GM19025 (cell line): ENCODE results near the gene SETBP1.

Experiments
- ATAC-seq: cut with Tn5 transposase; IDR thresholded peaks from one replicate; pipeline ENCODE4 v1.9.1; 2021; ENCODE audit warnings: mild to moderate bottlenecking, low read depth, moderate library complexity; ENCODE audit not compliant: unreplicated experiment

SETBP1 gene

DNA sequence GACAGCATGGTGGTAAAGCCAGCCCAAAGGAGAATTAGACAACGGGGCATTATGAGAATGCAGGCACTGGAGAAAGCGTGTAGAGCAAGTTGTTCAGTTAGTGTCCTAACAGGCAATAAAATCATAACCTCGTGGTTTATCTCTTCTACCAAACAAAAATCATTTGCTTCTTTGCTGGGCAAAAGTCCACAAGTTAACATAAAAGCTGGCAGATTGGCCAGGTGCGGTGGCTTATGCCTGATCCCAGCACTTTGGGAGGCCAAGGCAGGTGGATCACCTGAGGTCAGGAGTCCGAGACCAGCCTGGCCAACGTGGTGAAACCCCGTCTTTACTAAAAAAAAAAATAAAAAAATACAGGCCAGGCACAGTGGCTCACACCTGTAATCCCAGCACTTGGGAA lies 364.1 kb downstream of the SETBP1 start:
- ATAC-seq = no peak

DNA sequence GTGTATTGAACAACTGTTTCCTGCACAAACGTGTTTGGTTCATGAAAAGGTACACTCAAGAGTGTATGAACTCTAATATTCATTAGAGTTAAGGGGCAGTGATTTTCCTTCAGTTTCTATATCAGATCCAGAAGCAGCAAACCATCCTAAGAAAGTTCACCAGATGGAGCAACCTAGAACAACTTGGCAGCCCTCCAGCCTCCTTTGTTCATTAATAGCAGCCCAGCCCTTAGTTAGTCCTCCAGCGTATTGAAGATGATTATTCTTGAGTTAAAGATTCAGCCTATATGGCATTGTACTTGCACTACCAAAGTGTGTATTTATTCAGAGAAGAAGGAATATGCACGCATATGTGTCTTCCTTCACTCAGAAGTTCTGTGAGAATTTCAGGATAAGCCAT lies 365.5 kb downstream of the SETBP1 start:
- ATAC-seq = no peak

DNA sequence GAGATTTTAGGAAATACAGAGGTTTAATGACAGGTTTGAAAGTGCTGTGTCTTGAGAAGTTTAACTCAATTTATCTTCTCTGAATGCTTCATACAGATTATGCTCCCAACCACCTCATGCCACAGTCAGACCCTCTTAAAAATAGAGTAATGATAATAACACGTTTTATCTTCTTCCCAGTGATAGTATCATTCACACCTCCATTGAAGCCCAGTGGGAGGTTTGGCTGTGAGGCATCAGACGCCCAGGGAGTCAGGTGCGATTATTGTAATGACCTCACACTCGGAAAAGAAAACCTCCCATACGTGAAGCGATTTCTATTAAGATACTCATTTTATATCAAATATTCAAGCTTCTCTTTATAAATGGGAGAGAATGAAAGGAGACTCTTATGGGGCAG lies 366.3 kb downstream of the SETBP1 start:
- ATAC-seq = no peak

DNA sequence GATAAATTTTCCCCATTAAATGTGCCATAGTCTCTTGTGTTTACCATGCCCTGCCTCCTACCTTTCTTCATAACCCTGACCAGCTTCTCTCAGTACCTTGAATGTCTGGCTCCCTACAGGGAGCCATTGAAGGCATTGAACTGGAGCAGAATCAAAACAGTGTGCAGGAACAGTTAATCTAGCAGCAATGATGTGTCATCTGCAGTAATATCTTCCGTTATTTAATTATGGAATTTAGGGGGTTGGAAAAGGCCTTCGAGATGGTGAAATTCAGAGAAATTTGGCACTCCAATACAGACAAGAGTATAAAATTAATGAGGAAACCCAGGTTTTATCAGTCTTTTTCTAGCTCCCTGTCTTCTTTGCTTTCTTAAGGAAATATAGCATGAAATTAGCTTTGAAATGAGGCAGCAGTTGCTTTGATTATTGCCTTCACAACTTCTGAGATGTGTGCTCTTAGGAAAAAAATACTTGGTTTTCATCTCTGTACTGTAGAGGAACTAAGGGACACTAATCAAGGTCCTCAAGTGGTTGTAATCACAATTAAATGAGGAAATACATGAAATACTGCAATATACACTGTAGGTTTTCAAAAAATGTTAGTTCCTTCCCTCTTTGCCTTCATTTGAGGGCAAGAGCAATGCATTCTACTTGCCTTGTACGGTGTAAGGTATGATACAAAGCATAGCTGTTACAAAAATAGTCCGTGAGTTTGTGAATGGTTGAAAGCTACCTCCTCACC lies 369.1 kb downstream of the SETBP1 start:
- no peak for ATAC-seq

DNA sequence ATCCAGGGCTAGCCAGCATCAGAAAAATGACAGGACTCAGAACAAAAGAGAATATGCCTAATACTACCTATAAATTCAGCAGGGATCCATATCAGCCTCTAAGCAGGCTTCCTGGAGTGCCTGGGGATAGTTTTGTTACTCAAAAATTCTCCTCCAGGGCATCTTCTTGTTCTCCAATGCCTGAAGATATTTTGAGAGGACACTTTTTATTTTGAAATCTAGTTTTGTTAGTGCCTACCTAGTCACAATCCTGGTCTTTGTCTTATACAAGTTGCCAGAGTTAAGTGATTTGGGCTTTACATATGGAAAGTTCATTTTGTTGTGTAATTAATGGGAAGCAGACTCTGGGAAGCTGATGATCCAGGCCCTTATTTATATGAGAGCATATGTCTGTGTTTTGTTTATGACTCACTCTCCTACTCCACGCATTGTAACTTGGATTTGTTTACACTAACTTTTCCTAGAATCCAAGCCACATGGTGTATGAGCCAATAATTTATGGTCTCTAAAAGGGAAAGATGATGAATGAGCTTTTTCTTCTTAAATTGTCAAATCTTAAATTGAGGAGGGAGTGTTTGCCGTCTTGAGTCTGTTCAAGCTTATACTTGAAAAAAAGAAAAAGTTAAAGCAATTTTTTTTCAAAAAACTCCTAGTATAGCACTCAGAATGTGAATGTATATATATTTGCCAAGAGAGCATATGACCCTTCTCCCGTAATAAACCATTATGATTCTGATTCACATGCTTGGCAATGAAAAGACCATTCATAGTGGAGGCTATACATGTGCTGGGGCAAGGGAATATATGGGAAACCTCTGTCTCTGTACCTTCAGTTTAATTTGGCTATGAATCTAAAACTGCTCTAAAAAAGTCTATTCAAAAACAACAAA lies 370.3 kb downstream of the SETBP1 start:
- ATAC-seq = no peak

DNA sequence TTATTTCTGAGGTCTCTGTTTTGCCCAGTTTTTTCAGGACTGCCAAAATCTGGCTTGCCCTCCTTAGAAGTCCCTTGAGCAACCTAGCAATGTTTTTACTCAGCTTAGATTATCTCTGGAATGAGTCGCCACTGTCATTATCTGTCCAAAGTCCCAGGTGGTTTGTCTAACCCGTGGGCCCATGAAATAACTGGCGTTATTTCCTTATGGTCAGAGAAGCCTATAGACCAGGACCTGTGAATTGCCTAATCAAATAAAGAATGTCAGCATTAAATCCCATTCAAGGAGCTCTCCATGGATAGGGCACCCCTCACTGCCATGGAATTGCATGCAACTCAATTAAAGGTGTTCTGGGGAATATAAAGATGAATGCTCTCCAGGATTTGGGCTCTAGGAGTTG lies 373.9 kb downstream of the SETBP1 start:
- ATAC-seq = no peak

DNA sequence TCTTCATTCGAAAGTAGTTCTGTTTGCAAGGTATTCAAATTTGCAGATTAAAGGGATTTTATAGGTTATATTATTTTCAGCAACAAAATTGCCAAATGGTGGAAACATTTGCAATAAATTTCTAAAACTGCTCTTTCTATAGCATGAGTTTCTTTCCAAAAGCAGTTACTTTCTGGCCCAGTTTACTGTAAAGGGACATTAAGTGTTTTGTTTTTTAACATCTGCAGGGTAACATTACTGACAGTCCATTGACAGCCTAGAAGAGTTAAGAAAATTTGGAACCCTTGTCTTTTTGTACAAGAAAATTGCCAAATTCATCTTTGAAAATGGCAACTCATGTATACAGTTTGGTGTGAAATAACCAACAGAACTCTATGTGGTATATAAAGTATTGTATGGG lies 375.1 kb downstream of the SETBP1 start:
- ATAC-seq = no peak

DNA sequence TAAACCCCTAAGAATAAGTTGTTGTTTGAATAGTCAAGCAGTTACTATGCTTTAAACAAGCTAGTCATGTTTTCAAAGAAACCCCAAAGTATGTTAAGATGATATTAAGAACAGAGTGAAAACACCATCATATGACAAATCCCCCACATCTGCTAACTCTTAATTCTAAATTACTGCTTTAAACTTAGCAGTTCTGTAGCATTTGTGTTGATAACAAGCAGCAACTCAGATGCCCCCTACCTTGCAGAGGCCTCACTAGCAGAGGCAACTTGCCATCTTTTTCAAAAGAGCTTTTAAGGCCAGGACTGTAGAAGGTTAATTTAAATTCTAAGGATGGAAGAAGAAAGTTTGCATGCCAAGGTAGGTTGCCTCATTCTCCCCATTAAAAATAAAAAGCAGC lies 376.2 kb downstream of the SETBP1 start:
- no peak for ATAC-seq

DNA sequence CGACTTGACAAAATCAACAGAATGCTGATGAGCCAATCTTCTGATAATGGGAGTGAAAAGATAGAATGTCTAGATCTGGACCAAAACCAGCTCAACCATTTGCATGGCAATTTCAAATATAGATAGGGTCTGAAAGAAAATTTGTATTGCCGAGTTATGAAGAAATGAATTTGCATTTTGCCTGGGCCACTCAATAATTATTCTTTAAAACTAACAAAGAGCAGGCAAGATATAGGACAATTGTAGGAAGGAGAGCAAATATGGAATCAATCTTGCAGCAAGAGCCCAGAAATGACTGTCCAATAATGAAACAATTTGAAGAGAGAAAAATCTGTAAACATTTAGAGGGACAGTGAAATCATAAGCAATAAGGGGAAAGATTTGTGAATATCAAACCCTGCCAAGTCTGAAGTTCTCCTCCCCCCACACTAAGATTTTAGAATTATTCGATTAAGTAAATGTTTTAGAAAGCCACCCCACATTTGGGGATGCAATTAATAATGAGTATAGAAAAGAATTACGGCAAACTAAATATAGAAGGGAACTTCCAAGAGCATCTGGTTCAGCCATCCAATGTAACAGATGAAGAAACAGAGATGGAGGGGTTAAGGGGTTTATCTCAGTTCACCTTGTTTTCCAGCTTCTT lies 377.4 kb downstream of the SETBP1 start:
- ATAC-seq = no peak

DNA sequence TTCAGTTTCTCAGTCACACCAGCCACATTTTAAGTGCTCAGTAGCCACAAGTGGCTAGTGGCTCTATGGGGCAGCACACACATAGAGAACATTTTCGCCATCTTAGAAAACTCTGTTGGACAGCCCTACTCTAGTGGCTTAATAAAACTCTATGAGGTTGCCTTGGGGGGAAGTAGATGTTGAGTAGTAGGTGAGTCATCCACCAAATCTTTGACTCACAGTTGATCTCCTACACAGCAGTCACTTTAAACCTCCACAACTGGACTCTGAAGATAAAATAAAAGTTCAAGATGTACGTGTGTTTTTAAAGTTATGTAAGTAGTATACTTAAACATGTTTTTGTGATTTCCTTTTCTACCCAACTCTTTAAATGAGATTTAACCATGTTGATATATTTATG lies 379.0 kb downstream of the SETBP1 start:
- ATAC-seq = no peak

DNA sequence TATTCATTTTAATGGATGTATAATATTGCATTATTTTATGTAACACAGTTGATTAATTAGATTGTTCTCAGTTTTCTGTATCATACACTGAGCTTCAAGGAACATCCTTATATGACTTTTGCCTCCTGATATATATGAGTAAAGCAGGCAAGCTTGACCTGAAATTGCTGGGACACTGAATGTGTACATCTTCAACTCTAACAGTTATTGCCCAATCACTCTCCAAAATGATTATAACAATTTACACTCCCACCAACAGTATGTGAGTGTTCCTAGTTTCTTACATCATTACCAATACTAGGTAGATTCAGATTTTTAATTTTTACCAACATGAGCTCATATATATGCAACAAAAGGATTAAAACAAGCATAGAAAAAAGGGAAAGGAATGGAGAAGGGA lies 379.4 kb downstream of the SETBP1 start:
- ATAC-seq = no peak

DNA sequence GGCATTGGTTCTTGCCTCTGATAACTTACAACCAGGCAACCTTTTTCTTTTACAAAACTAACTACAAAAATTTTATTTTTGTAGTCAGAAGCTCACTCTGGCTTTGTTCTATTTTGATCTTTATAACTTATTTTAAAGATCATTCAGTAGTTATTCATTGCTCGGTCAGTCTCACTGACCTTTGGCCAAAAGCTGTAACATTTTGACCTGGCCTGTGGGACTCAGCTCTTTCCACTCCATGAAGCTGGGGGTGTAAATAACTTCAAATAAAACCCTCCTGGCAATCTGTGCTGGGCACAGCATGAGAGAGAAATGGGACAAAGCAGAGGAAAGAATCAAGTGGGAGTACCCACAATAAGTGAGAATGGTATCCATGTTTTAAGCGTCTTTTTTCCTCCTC lies 380.7 kb downstream of the SETBP1 start:
- ATAC-seq = no peak

DNA sequence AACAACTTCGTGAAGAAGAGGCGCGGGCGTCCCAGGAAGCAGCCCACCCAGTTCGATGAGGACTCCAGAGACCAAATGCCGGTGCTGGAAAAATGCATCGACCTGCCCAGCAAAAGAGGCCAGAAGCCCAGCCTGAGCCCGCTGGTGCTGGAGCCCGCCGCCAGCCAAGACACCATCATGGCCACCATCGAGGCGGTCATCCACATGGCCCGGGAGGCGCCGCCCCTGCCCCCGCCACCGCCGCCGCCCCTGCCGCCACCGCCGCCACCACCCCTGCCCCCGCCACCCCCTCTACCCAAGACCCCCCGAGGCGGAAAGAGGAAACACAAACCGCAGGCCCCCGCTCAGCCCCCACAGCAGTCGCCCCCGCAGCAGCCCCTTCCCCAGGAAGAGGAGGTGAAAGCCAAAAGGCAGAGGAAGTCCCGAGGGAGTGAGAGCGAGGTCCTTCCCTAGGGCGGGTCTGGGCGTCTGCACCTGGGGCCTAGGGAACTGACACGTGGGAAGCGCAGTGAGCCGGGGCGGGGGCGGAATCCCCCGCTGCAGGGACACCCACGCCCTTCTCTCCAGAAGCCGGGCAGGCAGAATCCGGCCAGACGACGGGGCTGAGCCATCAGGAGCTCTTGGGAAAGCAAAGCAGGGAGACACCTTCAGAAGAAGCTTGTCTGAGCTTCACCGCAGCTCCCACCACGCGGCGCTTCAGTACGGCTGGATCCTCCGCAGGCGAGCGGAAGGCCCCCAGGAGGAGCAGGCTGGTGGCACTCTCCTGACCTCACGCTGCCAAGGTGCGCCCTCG lies 382.8 kb downstream of the SETBP1 start:
- no peak for ATAC-seq

DNA sequence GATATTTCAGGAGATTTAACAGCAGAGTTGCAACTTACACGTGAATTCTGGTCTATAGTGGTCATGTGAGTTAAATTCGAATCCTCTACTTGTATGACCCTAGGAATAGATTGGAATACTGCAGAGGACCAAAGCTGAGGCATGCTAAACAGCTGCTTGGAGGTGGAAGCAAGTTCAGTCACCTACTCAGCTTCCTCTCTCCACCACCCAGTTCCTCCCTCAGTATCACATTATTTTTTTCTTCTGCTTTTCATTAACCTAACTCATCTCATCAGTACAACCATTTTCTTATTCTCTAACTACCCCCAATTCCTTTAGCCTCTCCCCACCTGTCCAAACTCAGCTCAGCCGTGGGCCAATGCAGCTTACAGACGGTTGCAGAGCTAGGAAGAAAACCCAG lies 385.5 kb downstream of the SETBP1 start:
- no peak for ATAC-seq

DNA sequence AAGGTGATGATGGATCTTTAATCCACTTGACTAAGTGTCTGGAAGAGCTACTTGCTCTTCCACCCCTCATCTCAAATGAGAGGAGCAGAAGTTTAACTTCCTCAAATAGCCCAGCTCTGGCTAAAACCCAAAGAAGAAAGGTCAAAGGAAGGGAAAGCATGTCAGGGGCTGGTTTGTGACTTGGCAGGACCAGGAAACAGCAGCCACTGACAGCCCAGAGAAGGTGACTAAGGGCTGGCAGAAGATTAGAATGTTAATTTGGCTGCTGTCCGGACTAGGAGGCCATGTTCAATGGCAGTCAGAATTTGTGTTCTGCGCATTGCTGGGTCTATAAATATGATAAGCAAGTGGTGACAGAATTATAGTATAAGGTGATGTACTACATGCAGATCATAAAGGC lies 386.2 kb downstream of the SETBP1 start:
- ATAC-seq = no peak

DNA sequence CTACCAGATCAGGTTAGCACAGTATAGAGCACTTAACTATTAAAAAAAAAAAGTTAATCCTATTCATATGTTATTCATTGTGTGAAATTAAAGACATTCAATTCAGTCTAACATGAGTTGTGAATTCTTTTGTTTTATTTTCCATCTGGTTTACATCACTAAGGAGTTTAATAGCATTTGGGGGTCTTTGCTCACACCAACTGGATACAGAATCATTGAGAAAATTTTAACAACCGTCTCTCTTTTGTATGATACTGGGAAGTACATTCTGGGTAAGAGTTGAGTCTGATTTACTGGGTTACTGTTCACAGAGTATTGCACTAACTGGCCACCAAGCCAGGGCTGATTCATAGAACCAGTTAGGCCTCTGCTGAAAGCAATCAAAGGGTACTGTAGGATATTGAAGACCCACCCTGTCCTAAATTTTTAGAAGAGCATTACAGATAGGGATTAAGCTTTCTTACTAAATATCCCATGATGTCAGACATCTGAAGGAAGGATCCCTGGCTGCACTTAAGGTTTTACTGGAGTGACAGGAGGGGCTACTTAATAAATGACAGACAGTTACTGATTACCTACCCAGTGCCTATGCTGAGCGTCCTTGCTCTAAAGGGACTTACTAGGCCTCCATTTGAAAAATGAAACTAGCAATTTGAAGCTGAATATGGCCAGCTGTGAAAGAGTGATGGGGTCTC lies 387.9 kb downstream of the SETBP1 start:
- ATAC-seq = no peak

DNA sequence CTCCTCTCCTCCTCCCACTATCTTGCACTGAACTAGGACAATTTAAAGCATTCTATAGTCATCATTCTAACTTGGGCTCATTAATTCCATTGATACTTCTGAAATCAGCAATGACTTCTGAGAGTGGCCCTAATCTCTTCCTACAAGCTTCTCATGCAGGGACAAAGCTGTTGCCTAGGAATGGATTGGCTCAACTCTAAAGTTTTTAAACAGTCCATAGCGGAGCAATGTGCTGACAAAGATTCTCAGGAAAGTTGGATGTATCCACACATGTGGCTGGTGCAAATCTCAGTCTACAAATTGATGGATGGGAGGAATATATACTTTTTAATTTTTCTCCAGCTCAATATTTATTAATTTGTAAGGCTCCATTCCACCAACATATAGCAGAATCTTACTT lies 388.9 kb downstream of the SETBP1 start:
- no peak for ATAC-seq

DNA sequence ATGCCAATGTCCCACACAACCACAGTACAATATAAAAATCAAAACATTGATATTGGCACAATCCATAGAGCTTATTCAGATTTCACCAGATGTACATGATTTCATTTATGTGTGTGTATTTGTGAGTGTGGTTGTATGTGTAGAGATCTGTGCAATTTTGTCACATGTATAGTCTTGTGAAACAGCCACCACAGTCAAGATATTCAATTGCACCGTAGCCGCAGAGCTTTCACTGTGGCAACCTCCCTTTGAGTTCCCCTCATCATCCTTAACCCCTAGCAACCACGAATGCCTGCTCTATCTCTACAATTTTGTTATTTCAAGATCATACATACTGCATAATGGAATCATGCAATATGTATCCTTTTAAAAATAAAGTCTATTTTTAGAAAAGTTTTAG lies 391.3 kb downstream of the SETBP1 start:
- ATAC-seq = no peak

DNA sequence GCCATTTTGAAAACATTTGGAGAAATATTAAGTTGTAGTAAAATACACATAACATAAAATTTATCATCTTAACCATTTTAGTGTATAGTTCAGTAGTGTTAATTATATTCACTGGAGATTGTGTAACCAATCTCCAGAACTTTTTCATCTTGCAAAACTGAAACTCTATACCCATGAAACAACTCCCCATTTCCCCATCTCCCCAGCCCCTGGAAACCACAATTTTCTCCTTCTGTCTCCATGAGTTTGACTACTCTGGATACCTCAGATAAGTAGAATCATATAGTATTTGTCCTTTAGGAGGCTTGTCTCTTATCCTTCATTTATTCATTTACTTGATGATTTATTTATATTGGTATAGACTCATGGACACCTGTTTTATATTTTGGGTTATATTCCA lies 392.9 kb downstream of the SETBP1 start:
- no peak for ATAC-seq

DNA sequence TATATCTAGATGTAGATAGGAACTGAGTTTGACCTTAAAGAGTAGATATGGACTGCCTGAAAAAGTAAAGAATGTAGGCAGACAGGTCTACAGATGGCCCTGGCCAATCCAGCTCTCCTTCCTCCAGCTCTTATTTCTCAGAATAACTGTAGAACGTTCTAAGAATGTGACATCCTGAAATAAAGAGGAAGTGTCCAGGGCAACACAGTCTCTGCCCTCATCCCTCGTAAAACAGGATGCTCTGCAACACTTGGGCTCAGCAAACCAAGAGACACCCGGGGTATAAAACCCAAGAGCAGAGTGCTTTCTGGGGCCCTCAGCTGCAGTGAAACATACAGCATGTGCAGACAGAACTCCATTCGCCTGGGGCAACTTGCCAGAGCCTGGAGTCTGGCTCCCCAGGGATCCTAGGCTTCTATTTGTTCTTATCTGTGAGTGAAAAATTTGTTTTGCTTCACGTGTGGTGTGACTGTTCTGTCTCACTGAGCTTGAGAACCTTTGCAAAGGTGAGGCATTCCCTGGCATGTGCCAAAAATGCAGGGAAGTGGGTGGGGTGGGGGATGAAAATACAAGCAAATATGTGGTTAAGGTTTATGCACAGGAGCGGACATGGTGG lies 401.0 kb downstream of the SETBP1 start:
- ATAC-seq = no peak
